DND-41 (cell line): Measurements from ENCODE around the gene NEURL1.

Source experiments
- ATAC-seq: fragments of 200-7000 bp; cut with Tn5 transposase; 3 replicates; pipeline ENCODE4 v1.9.1; 2021; ENCODE audit warnings: low read depth; ENCODE audit not compliant: insufficient read depth
- DNase-seq: peaks from one replicate; pipeline ENCODE4 v3.0.0-alpha.2; 2020
- H2AFZ ChIP-seq: 2 replicates; pipeline ENCODE4 v1.6.0; 2012; ENCODE audit warnings: low read depth, low read length
- H3K27ac ChIP-seq: 2 replicates; pipeline ENCODE4 v1.5.1; 2012; ENCODE audit warnings: low read length, inconsistent platforms
- H3K27me3 ChIP-seq: fragments of 200-600 bp; sonication (generic); 2 replicates; pipeline ENCODE4 v1.6.0; 2012; ENCODE audit warnings: low read length, mild to moderate bottlenecking, inconsistent platforms; ENCODE audit not compliant: insufficient read depth, poor library complexity
- H3K36me3 ChIP-seq: 2 replicates; pipeline ENCODE4 v1.5.1; 2012; ENCODE audit warnings: low read length, inconsistent platforms; ENCODE audit not compliant: insufficient read depth
- H3K4me1 ChIP-seq: 2 replicates; pipeline ENCODE4 v1.5.1; 2012; ENCODE audit warnings: mild to moderate bottlenecking, low read length; ENCODE audit not compliant: insufficient read depth
- H3K4me2 ChIP-seq: 2 replicates; pipeline ENCODE4 v1.6.0; 2012; ENCODE audit warnings: mild to moderate bottlenecking, moderate library complexity, low read length, inconsistent platforms; ENCODE audit not compliant: insufficient read depth
- H3K4me3 ChIP-seq, 2 experiments: fragments of 200-600 bp in 1 of 2; shearing (Covaris generic) in 1 of 2; 2 replicates each; pipeline ENCODE4 v1.5.1; 2012 to 2016; ENCODE audit warnings: inconsistent platforms in 2 of 2, low read length in 2 of 2, mild to moderate bottlenecking in 2 of 2, low read depth in 1 of 2, moderate library complexity in 1 of 2
- H3K79me2 ChIP-seq: 2 replicates; pipeline ENCODE4 v1.6.0; 2012; ENCODE audit warnings: low read length, inconsistent platforms; ENCODE audit not compliant: insufficient read depth
- H3K9ac ChIP-seq: 2 replicates; pipeline ENCODE4 v1.6.0; 2012; ENCODE audit warnings: low read depth, mild to moderate bottlenecking, inconsistent platforms, low read length, moderate library complexity
- H3K9me3 ChIP-seq: 2 replicates; pipeline ENCODE4 v1.5.1; 2012; ENCODE audit warnings: low read length, moderate library complexity, mild to moderate bottlenecking, inconsistent platforms; ENCODE audit not compliant: insufficient read depth, severe bottlenecking
- H4K20me1 ChIP-seq: 2 replicates; pipeline ENCODE4 v1.6.0; 2012; ENCODE audit warnings: low read length; ENCODE audit not compliant: insufficient read depth
- CTCF ChIP-seq: IDR thresholded peaks from 2 replicates; pipeline ENCODE4 v1.5.1; 2012; ENCODE audit warnings: borderline replicate concordance, low read length, moderate library complexity, mild to moderate bottlenecking; ENCODE audit not compliant: poor library complexity, severe bottlenecking; ENCODE audit errors: extremely low read depth
- EZH2 ChIP-seq: IDR thresholded peaks from 3 replicates; pipeline ENCODE4 v1.6.1; 2012; ENCODE audit warnings: borderline replicate concordance, low read depth, mild to moderate bottlenecking, moderate library complexity, low read length, inconsistent platforms; ENCODE audit not compliant: severe bottlenecking

Gene NEURL1

GRCh38 chr10:103473261-103473671, 20.2 kb upstream of the NEURL1 start:
- Histone ChIP-seq H4K20me1 (no peaks in the 10 kb centered on the region), H3K4me2 (no peak overlapping the region), H3K9ac (no peak overlapping the region), H3K79me2 (no peaks in the 10 kb centered on the region), H3K27me3 (no peaks in the 10 kb centered on the region), H3K4me3 (no peak overlapping the region), H3K9me3 (no peaks in the 10 kb centered on the region), H2AFZ (no peak overlapping the region), H3K27ac (no peak overlapping the region), H3K4me1 (peaks cover 22% of the 10 kb centered on the region), H3K36me3 (no peaks in the 10 kb centered on the region)
- TF ChIP-seq EZH2 (no peak), CTCF (no peak)
- DNase-seq = no peak
- no peak for ATAC-seq

DNA sequence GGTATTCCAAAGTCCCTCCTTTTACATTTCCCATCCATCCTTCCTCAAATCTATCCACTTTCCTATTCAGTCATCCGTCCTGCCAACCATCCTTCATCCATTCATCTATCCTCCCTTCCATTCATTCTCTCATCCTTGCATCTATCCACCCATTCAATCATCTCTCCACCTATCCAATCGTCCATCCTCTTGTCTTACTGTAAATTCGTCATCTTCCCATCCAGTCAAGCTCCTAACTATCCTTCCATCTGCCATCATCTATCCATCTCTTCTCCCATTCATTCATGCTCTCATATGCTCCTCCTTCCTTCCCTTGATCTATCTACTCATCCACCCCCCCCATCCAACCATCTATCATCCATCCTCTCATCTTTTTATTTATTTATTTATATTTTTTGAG, 19.4 kb upstream of the NEURL1 start:
- Histone ChIP-seq H3K4me2 (no peak overlapping the region), H3K27ac (no peak overlapping the region), H3K9me3 (no peaks in the 10 kb centered on the region), H2AFZ (no peak overlapping the region), H3K27me3 (no peaks in the 10 kb centered on the region), H3K9ac (no peak overlapping the region), H3K4me1 (peaks cover 22% of the 10 kb centered on the region), H3K36me3 (no peaks in the 10 kb centered on the region), H4K20me1 (no peaks in the 10 kb centered on the region), H3K4me3 (no peak overlapping the region), H3K79me2 (no peaks in the 10 kb centered on the region)
- DNase-seq (no peak), ATAC-seq (no peak)
- no peak for TF ChIP-seq EZH2
- TF ChIP-seq CTCF = no peak

GRCh38 chr10:103475437-103475836, 18.1 kb upstream of the NEURL1 start:
- H3K79me2 ChIP-seq = no peaks in the 10 kb centered on the region
- no peak overlapping the region for H3K4me2 ChIP-seq
- H2AFZ ChIP-seq = no peak overlapping the region
- H3K27me3 ChIP-seq = no peaks in the 10 kb centered on the region
- TF ChIP-seq EZH2 (no peak), CTCF (no peak)
- no peaks in the 10 kb centered on the region for H4K20me1 ChIP-seq
- H3K27ac ChIP-seq = no peak overlapping the region
- H3K36me3 ChIP-seq = no peaks in the 10 kb centered on the region
- H3K4me3 ChIP-seq = no peak overlapping the region
- H3K9ac ChIP-seq = no peak overlapping the region
- no peak for ATAC-seq
- H3K4me1 ChIP-seq = peaks cover 20% of the 10 kb centered on the region
- DNase-seq = no peak
- H3K9me3 ChIP-seq = no peaks in the 10 kb centered on the region
